Measurements from ENCODE around the gene WDR31.
"Not testable (repeated sequence)": the region's sequence is repeated elsewhere in the genome, so short reads cannot be mapped to it uniquely, and the experiment has no call there.

The WDR31 gene

DNA sequence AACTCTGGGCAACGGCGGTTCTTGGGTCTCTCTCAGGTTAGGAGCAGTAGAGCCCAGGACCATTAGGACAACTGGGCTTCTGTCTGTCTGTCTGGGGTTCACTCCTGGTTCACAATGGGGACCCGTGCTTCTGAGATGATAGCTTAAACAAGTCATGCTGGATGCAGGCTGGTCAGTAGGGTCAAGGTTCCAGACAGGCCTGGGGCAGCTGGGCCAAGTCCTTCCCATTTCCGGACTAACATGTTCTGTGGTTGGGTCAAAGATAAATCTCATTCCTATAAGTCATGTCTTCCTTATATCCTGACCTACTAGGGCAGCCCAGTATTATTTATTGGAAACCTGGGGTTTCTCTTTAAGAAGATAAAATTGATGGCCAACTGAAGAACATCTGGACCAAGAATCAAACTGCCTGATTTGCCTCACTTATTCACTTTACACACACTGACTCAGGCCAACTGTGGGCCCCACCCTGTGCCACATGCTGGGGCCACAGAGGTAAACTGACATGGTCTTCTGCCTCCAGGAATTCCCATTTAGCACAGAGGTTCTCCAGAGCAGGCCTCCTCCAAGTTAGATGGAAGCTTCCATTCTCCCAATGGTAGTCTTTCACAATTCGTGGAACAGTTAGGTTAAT is 28.4 kb upstream of the WDR31 start:
- DNase-seq, result no peak

DNA sequence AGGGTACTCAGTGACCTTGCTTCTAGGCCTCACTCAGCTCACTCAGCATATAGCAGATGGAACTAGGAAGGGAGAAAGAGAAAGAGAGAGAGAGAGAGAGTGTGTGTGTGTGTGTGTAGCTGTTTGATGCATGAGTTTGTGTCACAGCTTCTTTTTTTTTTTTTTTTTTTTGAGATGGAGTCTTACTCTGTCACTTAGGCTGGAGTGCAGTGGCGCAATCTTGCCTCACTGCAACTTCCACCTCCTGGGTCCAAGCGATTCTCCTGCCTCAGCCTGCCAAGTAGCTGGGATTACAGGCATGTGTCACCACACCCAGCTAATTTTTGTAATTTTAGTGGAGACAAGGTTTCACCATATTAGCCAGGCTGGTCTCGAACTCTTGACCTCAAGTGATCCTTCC is 25.6 kb upstream of the WDR31 start:
- DNase-seq, result not testable (repeated sequence)

DNA sequence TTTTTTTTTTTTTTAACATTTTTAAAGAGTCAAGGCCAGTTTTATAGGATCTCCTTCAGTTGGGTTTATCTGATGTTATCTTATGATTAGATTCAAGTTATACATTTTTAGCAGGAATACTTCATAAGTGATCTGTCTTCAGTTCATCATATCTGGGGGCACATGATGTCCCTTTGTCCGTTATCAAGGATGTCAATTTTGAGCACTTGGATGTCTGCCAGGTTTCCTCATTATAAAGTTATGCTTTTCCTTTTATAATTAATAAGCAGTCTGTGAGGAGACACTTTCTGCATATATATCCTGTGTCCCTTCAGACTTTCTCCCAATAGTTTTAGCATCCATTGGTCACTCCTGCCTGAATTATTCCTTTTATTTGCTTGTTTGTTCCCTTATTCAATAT is 24.9 kb upstream of the WDR31 start:
- no peak for DNase-seq

DNA sequence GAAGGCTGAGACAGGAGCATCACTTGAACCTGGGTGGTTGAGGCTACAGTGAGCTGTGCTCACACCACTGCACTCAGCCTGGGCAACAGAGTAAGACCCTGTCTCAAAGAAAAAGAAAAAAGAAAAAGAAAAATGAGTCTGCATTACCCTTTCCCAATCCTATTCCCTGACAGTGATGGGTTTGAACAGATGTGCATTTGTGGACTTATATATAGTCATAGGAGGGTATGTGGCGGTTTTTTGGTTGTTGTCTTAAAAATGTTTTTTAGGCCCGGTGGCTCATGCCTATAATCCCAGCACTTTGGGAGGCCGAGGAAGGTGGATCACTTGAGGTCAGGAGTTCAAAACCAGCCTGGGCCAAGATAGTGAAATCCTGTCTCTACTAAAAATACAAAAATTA is 23.3 kb upstream of the WDR31 start:
- no peak for DNase-seq

DNA sequence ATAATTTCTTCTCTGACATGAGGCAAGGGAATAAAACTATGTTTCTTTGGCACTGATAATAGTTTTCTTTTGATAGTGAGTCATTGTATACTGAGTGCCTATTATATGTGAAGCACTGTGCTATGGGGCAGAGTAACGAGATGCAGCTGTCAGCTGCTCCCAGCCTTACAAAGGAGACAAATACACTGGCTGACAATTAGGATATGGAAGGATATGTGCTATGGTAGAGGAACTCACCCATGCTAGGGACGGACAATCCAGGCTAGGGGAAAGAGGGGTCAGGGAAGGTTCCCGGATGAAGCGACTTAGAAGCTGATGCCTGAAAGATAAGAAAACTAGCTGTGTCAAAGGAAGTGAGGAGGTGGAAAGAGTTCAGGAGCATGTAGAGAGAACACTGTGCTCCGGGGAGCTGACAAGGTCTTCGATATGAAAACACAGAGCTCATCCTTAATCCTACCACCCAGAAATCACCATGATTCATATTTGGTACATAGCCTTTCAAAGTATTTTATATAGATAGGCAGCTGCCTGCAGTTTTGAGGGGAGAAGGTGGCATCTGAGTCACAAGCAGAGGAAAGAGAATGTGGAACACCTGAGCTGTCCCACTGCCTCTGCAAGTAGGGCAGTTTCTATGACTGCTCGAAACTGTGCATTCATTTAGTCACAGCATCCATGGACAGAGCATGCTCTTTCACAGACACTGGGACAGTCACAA is 21.4 kb upstream of the WDR31 start:
- DNase-seq, result no peak

DNA sequence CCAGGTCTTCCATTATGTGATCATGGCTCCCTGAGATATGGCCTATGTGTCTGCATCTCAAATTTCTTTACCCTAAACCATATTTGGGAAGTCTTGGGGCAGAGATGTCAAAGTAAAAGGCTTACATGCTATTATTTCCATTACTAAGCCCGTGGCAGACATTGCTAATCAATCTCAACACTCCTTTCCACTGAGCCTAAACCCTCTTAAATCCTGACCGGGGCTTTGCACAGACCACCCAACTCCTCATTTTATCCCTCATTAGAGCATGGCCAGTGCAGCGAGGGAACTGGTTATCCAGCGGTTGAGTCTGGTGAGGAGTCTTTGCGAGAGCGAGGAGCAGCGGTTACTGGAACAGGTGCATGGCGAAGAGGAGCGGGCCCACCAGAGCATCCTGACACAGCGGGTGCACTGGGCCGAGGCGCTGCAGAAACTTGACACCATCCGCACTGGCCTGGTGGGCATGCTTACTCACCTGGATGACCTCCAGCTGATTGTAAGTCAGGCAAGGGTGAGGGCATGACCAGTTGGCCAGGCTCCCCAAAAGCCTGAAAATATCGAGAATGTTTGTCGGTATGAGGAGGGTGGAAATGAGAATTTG is 20.3 kb upstream of the WDR31 start:
- no peak for DNase-seq

DNA sequence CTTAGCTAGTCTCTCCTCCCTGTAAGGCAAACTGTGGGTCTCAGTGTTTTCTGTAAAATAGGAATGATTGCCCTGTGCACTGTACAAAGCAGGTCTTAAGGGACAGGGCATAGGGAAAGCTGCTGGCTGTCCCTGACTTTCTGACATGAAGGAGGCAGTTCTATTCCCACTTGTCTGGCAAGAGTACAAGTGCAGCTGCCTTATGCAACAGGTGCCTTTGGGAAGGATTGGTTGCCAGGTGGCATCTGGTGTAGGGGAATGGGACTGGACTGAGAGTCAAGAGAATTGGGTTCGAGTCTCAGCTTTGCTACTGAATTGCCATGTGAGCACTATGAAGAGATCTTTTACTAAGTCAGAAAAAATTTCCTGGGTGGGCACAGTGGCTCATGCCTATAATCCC is 19.3 kb upstream of the WDR31 start:
- no peak for DNase-seq

DNA sequence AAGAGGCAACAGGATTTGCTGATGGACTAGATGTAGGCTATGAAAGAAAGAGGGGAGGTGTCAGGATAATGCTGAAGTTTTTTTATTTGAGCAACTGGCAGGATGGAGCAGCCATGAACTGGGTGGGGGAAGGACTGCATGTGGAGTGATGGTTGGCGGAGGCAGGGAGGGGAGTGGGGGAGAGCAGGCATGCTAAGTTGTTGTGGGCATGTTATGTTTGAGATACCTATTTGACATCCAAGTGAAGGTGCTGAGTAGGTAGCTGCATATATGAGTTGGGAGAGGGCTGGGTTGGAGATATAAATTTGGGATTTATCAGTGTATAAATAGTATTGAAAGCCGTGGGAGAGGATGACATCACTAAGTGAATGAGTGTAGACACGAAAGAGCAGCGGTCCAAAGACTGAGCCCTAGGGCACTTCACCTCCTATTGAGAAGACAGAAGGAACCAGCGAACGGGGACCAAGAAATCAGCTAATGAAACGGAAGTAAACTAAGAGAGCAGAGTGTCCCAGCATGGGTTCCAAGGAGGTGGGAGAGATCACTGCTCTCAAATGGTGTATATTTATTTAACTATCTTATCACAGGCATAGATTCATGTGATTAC is 16.7 kb upstream of the WDR31 start:
- no peak for DNase-seq

DNA sequence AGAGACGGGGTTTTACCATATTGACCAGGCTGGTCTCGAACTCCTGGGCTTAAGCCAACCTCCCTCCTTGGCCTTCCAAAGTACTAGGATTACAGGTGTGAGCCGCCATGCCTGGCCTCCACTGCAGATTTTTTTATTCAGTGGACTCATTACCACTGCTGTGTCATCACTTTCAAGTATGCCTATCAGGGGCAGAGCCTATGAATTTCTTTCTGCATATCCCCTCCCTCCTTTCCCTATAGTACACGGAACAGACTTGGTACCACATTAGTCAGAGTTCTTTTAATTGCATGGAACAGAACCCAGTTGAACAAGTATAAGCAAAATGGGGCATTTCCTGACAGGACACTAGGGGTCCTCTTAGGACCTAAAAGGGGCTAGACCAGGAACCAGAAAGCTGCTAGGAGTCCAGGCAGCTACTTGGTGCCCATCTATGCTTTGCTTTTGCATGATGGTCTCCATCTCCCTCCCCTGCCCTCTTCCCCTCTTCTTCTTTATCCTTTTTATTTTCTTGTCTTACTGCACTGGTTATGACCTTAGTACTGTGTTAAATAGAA is 15.0 kb upstream of the WDR31 start:
- no peak for DNase-seq

DNA sequence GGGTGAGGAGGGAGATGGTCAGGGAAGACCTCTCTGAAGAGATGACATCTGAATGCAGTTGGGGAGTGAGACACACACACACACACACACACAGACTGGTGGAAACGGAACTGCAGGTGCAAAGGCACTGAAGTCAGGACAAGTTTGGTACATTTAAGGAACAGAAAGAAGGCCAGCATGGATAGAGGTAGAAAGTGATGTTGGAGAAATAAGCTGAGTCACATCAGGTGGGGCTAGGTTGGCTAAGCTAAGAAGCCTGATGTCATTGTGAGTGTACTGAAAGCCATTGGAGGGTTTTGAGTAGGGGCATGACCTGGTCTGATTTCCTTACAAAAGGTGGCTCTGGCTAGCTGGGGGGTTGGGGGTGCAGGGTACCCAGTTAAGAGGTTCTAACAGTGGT is 12.3 kb upstream of the WDR31 start:
- no peak for DNase-seq

DNA sequence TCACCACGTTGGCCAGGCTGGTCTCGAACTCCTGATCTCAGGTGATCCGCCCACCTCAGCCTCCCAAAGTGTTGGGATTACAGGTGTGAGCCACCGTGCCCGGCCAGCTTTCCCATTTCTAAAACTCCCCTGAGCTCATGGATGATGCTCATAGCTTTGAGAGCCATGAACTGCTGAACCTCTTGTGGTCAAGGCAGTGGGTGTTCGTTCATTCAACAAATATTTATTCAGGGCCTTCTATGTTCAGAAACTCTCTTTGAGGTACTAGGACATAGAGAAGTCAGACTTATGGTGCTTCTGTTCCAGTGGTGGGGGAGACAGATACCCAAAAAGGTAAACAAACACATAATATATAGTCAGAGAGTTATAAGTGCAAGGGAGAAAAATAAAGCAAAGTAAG is 11.9 kb upstream of the WDR31 start:
- no peak for DNase-seq

DNA sequence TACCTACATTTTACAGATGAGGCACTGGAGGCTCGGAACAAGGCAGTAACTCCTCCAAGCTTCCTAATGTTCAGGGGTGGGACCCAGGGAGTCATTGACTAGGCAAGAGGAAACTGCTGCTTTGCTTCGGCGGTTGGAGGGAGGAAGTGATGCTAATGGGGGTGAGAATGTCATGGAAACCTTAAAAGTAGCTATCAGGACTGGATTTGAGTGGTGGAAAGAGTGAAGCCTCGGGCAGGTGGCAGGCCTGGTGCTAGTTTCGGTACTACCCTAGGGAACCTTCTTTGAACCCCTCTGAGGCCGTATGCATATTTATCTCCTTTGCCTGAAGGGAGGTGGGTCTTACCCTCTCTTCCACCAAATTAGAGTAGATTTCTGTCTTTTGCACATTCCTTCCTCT is 10.9 kb upstream of the WDR31 start:
- no peak for DNase-seq

DNA sequence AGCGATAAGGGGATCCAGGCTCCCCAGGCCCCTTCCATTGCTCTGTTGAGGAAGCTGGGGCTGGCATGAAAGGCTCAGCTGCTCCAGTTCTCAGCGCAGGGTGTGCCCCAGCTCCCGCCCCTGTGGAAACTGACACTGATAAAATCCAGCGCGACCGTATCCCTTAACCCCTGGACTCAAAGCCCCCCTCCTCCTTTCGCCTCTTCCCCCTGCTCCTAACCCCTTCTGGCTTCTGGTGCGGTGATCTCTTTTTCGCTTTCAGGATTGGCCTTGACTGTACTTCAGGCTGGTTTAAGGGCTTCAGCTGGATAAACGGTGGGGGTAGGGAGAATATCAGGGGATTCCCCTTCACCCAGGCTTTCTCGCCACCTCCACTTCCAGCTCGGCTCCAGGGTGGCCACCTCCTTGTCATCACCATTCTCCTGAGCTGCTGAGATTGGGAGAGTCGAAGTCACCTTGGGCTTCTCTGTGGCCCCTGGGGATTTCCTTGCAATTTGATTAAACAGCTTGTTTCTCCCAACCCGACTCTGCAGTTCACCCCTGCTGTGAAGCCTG is 10.1 kb upstream of the WDR31 start:
- no peak for DNase-seq

DNA sequence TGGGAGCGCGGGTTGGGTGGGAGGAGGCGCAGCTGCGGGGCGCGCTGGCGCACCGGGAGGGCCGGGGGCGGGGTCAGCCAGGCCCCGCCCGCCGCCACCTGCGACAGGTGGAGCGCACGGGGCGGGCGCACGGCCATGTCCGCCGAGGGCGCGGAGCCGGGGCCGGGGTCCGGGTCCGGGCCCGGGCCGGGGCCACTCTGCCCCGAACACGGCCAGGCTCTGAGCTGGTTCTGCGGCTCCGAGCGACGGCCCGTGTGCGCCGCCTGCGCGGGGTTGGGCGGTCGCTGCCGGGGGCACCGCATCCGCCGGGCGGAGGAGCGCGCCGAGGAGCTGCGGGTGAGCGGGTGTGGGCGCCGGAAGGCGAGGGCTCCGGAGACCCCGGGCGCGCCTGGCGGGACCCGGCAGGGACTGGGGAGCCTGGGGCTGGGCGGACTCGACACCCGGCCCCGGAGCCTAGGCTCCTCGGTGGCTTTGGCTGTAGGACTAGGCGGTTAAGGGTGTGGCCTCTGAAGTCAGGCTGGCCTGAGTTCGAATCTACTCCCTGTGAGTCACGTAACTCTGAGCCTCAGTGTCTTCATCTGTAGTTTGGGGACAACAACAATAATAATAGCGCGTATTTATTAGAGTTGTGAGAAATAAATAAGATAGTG is 9.5 kb upstream of the WDR31 start, which contains the start of gene BSPRY:
BSPRY (plus strand) TSS at position 97 of the 650 bp plus-strand sequence; CDS start at position 136, 39 bp downstream.
- no peak for DNase-seq

DNA sequence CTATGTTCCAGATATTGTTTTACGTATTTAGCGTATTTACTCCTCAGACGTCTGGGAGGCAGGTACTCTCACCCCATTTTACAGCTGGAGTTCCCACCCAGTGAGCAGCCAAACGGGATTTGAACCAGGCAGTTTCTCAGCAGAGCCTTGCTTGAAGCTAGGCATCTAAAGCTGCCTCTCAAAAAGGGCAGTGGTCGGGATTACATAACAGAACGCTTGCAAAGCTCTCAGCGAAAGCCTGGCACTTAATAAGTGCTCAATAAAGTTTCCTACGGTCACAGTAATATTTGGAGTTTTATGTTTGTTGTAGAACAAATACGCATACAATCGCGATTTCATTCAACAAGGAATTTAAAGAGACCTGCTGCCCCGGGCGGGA is 9.0 kb upstream of the WDR31 start:
- DNase-seq, result no peak

DNA sequence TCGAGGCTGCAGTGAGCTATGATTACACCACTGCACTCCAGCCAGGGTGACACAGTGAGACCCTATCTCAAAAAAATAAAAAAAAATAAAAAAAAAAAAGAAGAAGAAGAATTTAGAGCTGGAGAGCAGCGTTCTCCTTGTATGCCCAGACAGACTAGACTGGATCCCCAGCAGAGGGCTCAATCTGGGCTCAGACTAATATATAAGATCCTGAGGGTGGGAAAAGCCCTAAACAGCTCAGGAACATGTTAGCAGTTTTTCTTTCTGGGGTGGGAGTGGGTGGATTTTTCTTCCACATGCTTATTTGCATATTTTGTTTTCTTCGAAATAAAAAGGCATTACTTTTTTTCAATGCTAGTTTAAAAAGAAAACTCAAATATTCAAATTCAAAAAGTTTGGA is 8.4 kb upstream of the WDR31 start:
- DNase-seq, result no peak

DNA sequence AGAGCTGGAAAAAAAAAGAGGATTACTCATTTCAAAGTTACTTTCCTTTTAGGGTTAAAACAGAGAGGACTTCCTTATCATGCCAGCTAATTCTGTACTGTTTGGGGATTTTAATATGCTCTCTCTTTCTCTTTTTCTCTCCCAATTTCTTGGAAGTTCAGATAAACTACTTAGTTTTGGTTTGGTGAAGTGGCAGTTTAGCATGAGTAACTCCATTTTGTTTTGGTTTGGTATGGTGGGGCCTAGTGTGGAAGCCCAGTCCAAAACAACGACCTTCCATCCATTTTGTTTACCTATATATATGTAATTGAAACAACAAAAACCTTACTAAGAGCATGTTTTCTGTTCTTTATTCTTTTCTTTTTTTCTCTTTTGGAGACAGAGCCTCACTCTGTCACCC is 5.6 kb upstream of the WDR31 start:
- DNase-seq, result no peak

DNA sequence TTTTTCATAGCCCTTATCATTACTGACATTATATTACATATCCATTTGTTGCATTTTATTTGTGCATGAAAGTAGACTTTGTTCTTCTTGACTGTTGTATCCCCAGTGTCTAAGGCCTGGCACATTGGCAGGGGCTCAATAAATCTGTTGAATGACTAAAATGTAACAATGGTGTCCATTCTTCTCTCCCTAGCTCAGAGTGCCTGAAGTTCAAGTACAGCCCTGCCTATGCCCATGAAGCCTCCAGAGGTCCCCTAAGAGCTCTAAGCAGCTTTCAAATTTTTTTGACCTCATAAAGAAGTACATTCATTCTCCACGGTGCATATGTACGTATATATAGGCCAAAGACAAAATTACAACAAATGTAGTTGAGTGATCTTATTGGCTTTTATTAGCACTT is 5.1 kb upstream of the WDR31 start:
- no peak for DNase-seq

DNA sequence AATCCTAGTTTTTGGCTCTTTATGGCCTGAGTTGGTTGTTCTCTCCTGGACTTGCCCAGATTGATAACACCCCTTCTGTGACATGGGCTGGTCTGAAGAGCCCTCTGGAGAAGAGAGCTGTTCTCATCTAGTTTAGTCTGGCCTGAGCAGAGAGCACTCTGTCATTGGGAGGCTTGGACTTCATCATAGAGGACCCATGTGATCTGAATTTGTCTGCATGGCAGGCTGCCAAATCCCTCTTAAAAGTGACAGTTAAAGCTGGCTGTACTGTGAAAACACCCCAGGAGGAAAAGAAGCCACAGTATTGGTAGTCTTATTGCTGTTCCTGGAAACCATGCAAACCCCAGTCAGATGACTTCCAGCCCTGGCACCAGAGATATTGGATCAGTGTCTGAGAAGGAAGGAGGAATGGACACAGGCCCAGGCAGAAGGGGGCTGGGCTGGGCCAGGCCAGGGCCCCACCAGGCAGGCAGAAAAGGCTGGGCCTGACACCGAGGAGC is 3.7 kb upstream of the WDR31 start:
- peak; percentile 70 for DNase-seq

DNA sequence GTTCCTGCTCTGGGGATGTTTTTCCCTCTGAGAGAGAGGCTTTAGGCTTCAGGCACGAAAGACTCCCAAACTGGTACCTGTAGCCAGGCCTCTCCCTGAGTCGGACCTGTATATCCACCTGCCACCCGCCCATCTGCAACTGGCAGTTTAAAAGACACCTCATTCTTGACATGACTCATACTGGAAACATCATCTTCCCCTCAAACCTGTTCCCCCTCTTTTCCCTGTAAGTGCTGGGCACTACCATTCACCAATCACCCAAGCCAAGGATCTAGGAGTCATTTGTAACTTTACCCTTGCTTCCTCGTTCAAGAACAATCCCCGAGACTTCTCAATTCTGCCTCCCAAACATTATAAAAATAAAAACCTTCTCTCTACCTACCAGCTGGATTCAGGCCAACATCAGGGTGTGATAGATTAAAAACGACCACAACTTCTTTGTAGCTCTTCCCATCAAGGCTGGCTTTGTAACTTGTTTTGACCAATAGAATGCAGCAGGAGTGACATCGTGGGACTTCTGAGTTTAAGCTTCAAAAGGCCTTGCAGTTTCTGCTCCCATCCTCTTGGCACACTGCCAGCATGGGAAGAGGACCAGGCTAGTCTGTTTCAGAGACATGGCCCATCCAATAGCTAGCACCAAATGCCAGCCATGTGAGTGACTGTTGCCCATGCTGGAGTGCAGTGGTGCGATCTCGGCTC is 1.8 kb upstream of the WDR31 start:
- no peak for DNase-seq

DNA sequence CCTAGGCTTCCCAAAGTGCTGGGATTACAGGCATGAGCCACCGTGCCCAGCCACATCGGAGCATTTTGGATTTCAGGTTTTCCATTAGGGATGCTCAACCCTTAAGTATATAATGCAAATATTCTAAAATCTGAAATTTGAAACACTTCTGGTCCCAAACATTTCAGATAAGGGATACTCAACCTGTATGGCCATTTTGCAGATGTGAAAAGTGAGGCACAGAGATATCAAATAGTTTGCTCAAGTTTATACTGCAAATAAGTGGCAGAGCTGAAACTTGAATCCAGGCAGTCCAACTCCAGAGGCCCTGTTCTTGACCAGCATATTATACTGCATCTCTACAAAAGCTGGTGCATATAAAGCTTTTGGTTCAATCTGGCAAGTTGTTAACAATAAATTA is 2.4 kb downstream of the WDR31 start:
- DNase-seq, result no peak

DNA sequence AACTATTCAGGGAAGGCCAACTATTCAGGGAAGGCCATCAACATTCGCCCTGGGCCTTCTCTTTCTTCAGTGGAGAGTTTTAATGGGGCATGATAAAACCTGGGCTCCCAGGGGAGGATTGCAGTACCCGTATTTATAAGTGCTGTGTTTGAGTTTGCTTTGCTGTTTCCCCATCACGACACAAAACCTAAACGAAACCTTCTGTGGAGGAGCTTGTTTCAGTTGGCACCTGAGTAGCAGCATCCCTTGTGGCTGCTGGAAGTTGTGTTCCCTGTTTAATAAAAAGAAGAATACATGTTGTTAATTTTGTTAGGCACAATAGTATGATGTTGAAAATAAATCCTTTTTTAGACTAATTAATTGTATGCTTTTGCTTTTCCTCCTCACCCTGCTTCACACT is 8.3 kb downstream of the WDR31 start:
- no peak for DNase-seq

All from NCI-H1092 (cell line).